ENCODE results near the gene MSLN. TPM values are rescaled to one million over a fixed set of nuclear protein-coding genes. Genes with fewer than 3 reads are reported as not detected.
A peak's percentile ranks its signal among the peaks of the same experiment; 100 is the strongest.
"Not testable (repeated sequence)": the region's sequence is repeated elsewhere in the genome, so short reads cannot be mapped to it uniquely, and the experiment has no call there.

The MSLN gene
- total RNA-seq = 1.0 TPM

DNA sequence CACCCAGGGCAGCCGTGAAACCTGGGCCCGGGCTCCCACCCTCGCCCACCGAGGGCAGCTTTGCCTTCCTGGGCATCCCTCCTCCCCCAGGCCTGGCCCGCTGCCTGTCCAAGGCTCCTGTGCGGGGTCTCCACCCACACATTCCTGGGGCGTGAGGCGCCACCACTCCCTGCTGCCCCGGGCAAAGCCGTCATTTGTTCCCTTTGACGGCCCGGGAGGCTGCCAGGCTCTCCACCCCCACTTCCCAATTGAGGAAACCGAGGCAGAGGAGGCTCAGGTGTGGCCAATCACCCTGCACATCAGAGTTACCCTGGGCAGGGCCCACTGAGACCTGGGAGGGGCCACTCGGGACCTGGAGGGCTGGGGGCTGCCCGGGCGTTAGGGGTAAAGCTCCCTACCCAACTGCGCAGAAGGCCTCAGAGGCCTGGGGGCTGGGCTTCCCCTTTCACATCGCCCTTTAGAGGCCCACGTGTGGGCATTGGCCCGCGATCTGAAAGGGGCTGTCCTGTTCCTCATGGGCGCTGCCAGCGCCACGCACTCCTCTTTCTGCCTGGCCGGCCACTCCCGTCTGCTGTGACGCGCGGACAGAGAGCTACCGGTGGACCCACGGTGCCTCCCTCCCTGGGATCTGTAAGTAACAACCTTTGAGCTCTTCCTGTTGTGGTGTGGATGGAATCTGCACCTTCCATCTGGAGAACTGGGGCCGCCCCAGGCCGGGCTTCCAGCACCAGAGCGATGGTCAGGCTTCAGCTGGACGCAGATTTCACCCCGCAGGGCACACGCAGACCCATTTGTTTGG is at the start of gene MSLN:
MSLN (plus strand) TSS at position 190 of the 799 bp plus-strand sequence. CDS start 1,947 bp downstream, outside the sequence.
- Histone ChIP-seq H3K27me3 (ENCODE audit: control insufficient read depth in 3 of 3, insufficient read depth in 3 of 3, low read length in 3 of 3) (peaks cover 4 to 32% (median 25%) of the 10 kb centered on the region in 3 donors), H3K9ac (ENCODE audit: low read depth in 1 of 3, low read length in 3 of 3) (no peak within 1 kb of the TSS), H3K4me1 (ENCODE audit: control insufficient read depth in 3 of 3, insufficient read depth in 3 of 3, low read length in 3 of 3) (no peaks in the 10 kb centered on the region), H3K9me3 (ENCODE audit: control insufficient read depth in 3 of 3, low read length in 3 of 3) (no peaks in the 10 kb centered on the region), H3K27ac (ENCODE audit: low read depth, low read length) (no peak within 1 kb of the TSS), H3K4me3 (ENCODE audit: low read length in 3 of 3) (no peak within 1 kb of the TSS), H3K36me3 (ENCODE audit: control insufficient read depth in 3 of 3, insufficient read depth in 3 of 3, low read length in 3 of 3) (no peaks in the 10 kb centered on the region)

DNA sequence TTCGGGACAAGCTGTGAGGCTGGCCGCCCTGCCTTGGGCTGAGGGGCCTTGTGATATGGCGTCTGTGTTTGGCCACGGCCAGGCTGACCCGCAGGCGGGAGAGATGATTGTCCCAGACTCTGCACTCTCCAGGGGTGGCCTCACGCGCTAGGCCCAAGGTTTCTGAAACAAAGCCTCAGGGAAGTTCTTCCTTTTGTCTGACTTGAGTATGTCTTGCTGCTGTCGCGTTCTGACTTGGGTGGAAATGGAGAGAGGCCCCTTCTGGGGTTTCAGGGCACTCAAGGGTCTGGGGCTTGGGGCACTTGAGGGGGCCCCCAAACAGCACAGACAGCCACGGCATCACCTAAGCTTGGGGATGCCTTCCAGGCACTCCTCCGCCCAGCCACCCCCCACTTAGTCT is 49.5 kb upstream of the MSLN start:
- H3K36me3 ChIP-seq (ENCODE audit: control insufficient read depth in 3 of 3, insufficient read depth in 3 of 3, low read length in 3 of 3) = no peaks in the 10 kb centered on the region
- H3K4me1 ChIP-seq (ENCODE audit: control insufficient read depth in 3 of 3, insufficient read depth in 3 of 3, low read length in 3 of 3) = peaks cover 11 to 28% (median 13%) of the 10 kb centered on the region in 3 donors
- H3K4me3 ChIP-seq (ENCODE audit: low read length in 3 of 3) = no peak overlapping the region
- no peaks in the 10 kb centered on the region for H3K9me3 ChIP-seq (ENCODE audit: control insufficient read depth in 3 of 3, low read length in 3 of 3)
- H3K9ac ChIP-seq (ENCODE audit: low read depth in 1 of 3, low read length in 3 of 3) = no peak overlapping the region
- peaks cover 52 to 61% (median 58%) of the 10 kb centered on the region in 3 donors for H3K27me3 ChIP-seq (ENCODE audit: control insufficient read depth in 3 of 3, insufficient read depth in 3 of 3, low read length in 3 of 3)
- H3K27ac ChIP-seq (ENCODE audit: low read depth, low read length) = no peak overlapping the region

DNA sequence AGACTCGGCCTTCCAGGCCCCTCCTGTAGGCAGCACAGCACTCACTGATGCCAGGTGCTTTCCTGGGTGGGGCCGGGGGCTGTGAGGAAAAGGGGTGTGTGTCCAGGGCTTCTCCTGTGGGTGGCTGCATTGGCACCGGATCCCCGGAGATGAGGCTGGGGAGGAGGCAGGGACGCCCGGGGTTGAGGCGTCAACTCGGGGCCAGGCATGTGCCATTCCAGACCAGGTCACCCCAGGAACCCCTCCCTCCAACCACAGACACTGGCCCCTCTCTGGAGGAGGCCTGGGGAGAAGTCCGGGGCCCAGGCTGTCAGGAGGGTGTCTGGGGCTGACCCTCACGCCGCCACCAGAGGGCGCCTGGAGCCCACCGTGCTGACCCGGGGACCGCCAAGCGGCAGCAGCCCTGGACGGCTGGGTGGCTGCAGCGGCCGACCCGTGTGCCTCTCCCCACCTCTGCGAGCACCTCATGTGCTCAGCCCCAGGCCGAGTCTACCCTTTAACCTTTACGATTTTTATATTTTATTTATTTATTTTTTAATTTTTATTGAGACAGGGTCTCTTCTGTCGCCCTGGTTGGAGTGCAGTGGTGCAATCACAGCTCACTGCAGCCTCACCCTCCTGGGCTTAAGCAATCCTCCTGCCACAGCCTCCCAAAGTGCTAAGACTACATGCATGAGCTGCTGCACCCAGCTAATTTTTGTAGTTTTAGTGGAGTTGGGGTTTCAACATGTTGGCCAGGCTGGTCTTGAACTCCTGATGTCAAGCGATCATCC is 48.8 kb upstream of the MSLN start:
- Histone ChIP-seq H3K9me3 (ENCODE audit: control insufficient read depth in 3 of 3, low read length in 3 of 3) (no peaks in the 10 kb centered on the region), H3K9ac (ENCODE audit: low read depth in 1 of 3, low read length in 3 of 3) (no peak overlapping the region), H3K4me3 (ENCODE audit: low read length in 3 of 3) (no peak overlapping the region), H3K36me3 (ENCODE audit: control insufficient read depth in 3 of 3, insufficient read depth in 3 of 3, low read length in 3 of 3) (no peaks in the 10 kb centered on the region), H3K27ac (ENCODE audit: low read depth, low read length) (no peak overlapping the region), H3K4me1 (ENCODE audit: control insufficient read depth in 3 of 3, insufficient read depth in 3 of 3, low read length in 3 of 3) (peaks cover 17 to 31% (median 20%) of the 10 kb centered on the region in 3 donors), H3K27me3 (ENCODE audit: control insufficient read depth in 3 of 3, insufficient read depth in 3 of 3, low read length in 3 of 3) (peaks cover 46 to 54% (median 52%) of the 10 kb centered on the region in 3 donors)

DNA sequence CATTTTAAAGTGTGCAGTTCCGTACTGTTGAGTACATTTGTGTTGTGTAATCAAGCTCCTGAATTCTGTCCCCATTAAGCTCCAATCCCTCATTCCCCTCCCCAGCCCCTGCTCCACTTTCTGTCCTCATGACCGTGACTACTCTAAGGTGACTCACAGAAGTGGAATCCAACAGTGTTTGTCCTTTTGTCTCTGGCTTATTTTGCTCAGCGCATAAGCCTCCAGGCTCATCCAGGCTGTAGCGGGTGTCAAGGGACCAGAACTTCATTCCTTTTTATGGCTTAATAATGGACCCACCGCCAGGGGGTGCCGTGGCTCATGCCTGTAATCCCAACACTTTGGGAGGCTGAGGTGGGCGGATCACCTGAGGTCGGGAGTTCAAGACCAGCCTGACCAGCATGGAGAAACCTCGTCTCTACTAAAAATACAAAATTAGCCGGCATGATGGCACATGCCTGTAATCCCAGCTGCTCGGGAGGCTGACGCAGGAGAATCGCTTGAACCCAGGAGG is 47.7 kb upstream of the MSLN start:
- H3K36me3 ChIP-seq (ENCODE audit: control insufficient read depth in 3 of 3, insufficient read depth in 3 of 3, low read length in 3 of 3); H3K9ac ChIP-seq (ENCODE audit: low read depth in 1 of 3, low read length in 3 of 3); H3K4me3 ChIP-seq (ENCODE audit: low read length in 3 of 3); H3K9me3 ChIP-seq (ENCODE audit: control insufficient read depth in 3 of 3, low read length in 3 of 3); H3K27ac ChIP-seq (ENCODE audit: low read depth, low read length): not testable (repeated sequence)
- Histone ChIP-seq H3K4me1 (ENCODE audit: control insufficient read depth in 3 of 3, insufficient read depth in 3 of 3, low read length in 3 of 3) (peaks cover 17 to 32% (median 20%) of the 10 kb centered on the region in 3 donors), H3K27me3 (ENCODE audit: control insufficient read depth in 3 of 3, insufficient read depth in 3 of 3, low read length in 3 of 3) (peaks cover 35 to 45% (median 44%) of the 10 kb centered on the region in 3 donors)

- H3K4me1 ChIP-seq (ENCODE audit: control insufficient read depth in 3 of 3, insufficient read depth in 3 of 3, low read length in 3 of 3) = peaks cover 19 to 34% (median 25%) of the 10 kb centered on the region in 3 donors
- H3K27me3 ChIP-seq (ENCODE audit: control insufficient read depth in 3 of 3, insufficient read depth in 3 of 3, low read length in 3 of 3) = peaks cover 22 to 32% (median 31%) of the 10 kb centered on the region in 3 donors
Measured at GRCh38 chr16:714079-714478, 46.5 kb upstream of the MSLN start.

DNA sequence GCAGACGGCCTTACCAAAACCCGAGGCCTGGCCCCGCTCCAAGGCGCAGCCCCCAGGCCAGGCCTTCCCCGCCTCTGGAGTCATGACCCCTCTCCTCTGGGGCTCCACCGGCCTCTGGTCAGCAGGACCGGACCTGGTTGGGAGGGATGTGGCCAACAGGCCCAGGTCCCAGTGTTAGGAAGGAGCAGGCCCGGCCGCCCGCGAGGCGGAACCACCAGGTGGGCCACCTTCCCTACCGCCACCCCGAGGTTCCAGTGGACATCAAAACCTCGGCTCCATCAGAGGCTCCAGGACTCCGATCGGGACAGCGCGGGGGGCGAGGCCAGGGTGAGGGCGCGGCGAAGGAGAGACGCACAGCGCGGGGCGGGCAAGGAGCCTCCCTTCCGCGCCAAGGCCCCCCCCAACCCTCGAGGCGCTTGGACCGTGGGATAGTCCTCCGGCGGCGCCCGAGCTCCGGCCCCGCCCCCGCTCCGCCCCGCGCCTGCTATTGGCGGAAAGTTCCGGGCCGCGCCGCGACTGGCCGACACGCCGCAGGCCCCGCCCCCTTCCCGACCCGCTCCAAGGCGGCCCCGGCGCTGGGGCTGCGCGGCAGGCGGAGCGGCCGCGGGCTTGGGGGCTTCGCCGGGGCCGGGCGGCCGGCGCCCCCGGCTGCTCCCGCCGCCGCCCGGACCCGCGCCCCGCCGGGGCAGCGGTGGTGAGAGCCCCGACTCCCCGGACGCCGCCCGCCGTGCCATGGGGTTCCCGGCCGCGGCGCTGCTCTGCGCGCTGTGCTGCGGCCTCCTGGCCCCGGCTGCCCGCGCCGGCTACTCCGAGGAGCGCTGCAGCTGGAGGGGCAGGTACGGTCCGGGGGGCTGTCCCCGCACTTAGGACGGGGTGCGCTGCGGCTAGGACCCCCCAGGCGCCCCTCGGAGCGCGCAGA is 45.7 kb upstream of the MSLN start, which contains the start of gene METRN:
METRN (plus strand) TSS at position 561 of the 919 bp plus-strand sequence; CDS start at position 733, 172 bp downstream.
- peaks cover 18 to 25% (median 24%) of the 10 kb centered on the region in 3 donors for H3K27me3 ChIP-seq (ENCODE audit: control insufficient read depth in 3 of 3, insufficient read depth in 3 of 3, low read length in 3 of 3)
- peaks cover 0 to 2% (median 0%) of the 10 kb centered on the region in 3 donors for H3K36me3 ChIP-seq (ENCODE audit: control insufficient read depth in 3 of 3, insufficient read depth in 3 of 3, low read length in 3 of 3)
- no peaks in the 10 kb centered on the region for H3K9me3 ChIP-seq (ENCODE audit: control insufficient read depth in 3 of 3, low read length in 3 of 3)
- H3K4me1 ChIP-seq (ENCODE audit: control insufficient read depth in 3 of 3, insufficient read depth in 3 of 3, low read length in 3 of 3) = peaks cover 25 to 40% (median 28%) of the 10 kb centered on the region in 3 donors
- H3K4me3 ChIP-seq (ENCODE audit: low read length in 3 of 3) = peak within 1 kb of the TSS; percentile 38 to 76 (median 66)
- H3K9ac ChIP-seq (ENCODE audit: low read depth in 1 of 3, low read length in 3 of 3) = peak within 1 kb of the TSS; percentile 23 to 74 (median 33)
- H3K27ac ChIP-seq (ENCODE audit: low read depth, low read length) = no peak within 1 kb of the TSS

More at GRCh38 chr16:714079-714478, 46.5 kb upstream of the MSLN start:
- Histone ChIP-seq H3K27ac (ENCODE audit: low read depth, low read length) (no peak overlapping the region), H3K4me3 (ENCODE audit: low read length in 3 of 3) (no peak overlapping the region), H3K9me3 (ENCODE audit: control insufficient read depth in 3 of 3, low read length in 3 of 3) (no peaks in the 10 kb centered on the region), H3K9ac (ENCODE audit: low read depth in 1 of 3, low read length in 3 of 3) (no peak overlapping the region), H3K36me3 (ENCODE audit: control insufficient read depth in 3 of 3, insufficient read depth in 3 of 3, low read length in 3 of 3) (peaks cover 0 to 2% (median 0%) of the 10 kb centered on the region in 3 donors)

GRCh38 chr16:715477-716199 is 44.9 kb upstream of the MSLN start:
- peaks cover 32 to 44% (median 33%) of the 10 kb centered on the region in 3 donors for H3K4me1 ChIP-seq (ENCODE audit: control insufficient read depth in 3 of 3, insufficient read depth in 3 of 3, low read length in 3 of 3)
- peak overlapping the region; percentile 23 to 74 (median 33) for H3K9ac ChIP-seq (ENCODE audit: low read depth in 1 of 3, low read length in 3 of 3)
- H3K27me3 ChIP-seq (ENCODE audit: control insufficient read depth in 3 of 3, insufficient read depth in 3 of 3, low read length in 3 of 3) = peaks cover 10 to 17% (median 15%) of the 10 kb centered on the region in 3 donors
- peaks cover 0 to 2% (median 0%) of the 10 kb centered on the region in 3 donors for H3K36me3 ChIP-seq (ENCODE audit: control insufficient read depth in 3 of 3, insufficient read depth in 3 of 3, low read length in 3 of 3)
- peak overlapping the region; percentile 38 to 76 (median 66) for H3K4me3 ChIP-seq (ENCODE audit: low read length in 3 of 3)
- H3K9me3 ChIP-seq (ENCODE audit: control insufficient read depth in 3 of 3, low read length in 3 of 3) = no peaks in the 10 kb centered on the region
- no peak overlapping the region for H3K27ac ChIP-seq (ENCODE audit: low read depth, low read length)

- H3K9ac ChIP-seq (ENCODE audit: low read depth in 1 of 3, low read length in 3 of 3) = peak overlapping the region in 2 of 3 donors; percentile 23 to 74
- H3K4me3 ChIP-seq (ENCODE audit: low read length in 3 of 3) = peak overlapping the region in 2 of 3 donors; percentile 14 to 66
- H3K9me3 ChIP-seq (ENCODE audit: control insufficient read depth in 3 of 3, low read length in 3 of 3) = no peaks in the 10 kb centered on the region
- H3K36me3 ChIP-seq (ENCODE audit: control insufficient read depth in 3 of 3, insufficient read depth in 3 of 3, low read length in 3 of 3) = peaks cover 0 to 2% (median 0%) of the 10 kb centered on the region in 3 donors
- H3K27ac ChIP-seq (ENCODE audit: low read depth, low read length) = no peak overlapping the region
- H3K4me1 ChIP-seq (ENCODE audit: control insufficient read depth in 3 of 3, insufficient read depth in 3 of 3, low read length in 3 of 3) = peaks cover 32 to 46% (median 33%) of the 10 kb centered on the region in 3 donors
- H3K27me3 ChIP-seq (ENCODE audit: control insufficient read depth in 3 of 3, insufficient read depth in 3 of 3, low read length in 3 of 3) = peaks cover 5 to 12% (median 10%) of the 10 kb centered on the region in 3 donors
Measured at GRCh38 chr16:716200-716568, 44.4 kb upstream of the MSLN start.
